ENCODE results near the gene CENPA.

Gene CENPA

DNA sequence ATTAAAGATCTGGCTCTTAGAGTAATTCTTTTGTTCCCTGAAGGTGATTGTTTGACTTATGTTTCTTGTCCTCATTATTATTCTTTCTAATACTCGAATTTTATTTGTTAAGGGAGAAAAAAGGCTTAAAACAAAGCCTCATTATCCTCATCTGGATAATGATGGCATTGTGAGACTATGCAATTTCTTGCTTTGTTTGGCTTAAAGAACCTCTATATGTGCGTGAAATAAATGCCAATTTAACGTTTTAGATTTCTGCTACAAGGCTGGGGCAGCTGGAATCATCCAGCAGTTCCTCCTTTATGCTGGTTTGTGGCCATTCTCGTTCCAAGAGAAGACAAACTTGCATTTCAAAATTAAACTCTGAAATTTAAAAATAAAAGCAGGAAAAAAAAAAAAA, 57.2 kb downstream of the CENPA start:
- DNase-seq (ENCODE audit: low read depth, low spot score) = no peak
